ENCODE measurements around the gene LSM2. TPM values are rescaled to one million over a fixed set of nuclear protein-coding genes. Genes with fewer than 3 reads are reported as not detected.
A peak's percentile ranks its signal among the peaks of the same experiment; 100 is the strongest.
"Not testable (repeated sequence)": the region's sequence is repeated elsewhere in the genome, so short reads cannot be mapped to it uniquely, and the experiment has no call there.

LSM2 gene
- total and polyA plus RNA-seq, 3 donors from 2014 or later, result 43.3 to 55.5 (median 49.6) TPM

GRCh38 chr6:31813465-31813849 is 6.7 kb upstream of the LSM2 start:
- no peaks in the 10 kb centered on the region for H3K9me3 ChIP-seq
- H3K27ac ChIP-seq, result peak overlapping the region; percentile 98 to 100
- WGBS, 2 donors, result 69 to 79% methylated on average over 7 of the region's 7 CpGs
- H3K4me1 ChIP-seq, result peaks cover 9% of the 10 kb centered on the region
- intact Hi-C loops (cut with DNase I; ENCODE audit: low total_unique reads), result no loop called here
- DNase-seq, result no peak
- no peaks in the 10 kb centered on the region for H3K27me3 ChIP-seq
- TF ChIP-seq CTCF (IDR thresholded peaks at IDR 0.05), result no peak
- no peak for TF ChIP-seq POLR2A (IDR thresholded peaks at IDR 0.05)
- H3K36me3 ChIP-seq (ENCODE audit: low read depth, missing control alignments), result no peaks in the 10 kb centered on the region
- peak overlapping the region in 1 of 2 donors; percentile 70 for H3K4me3 ChIP-seq

- TF ChIP-seq CTCF (IDR thresholded peaks at IDR 0.05), result no peak
- TF ChIP-seq POLR2A (IDR thresholded peaks at IDR 0.05), result no peak
- H3K4me1 ChIP-seq, result peaks cover 12% of the 10 kb centered on the region
- WGBS, 2 donors, result 92 to 96% methylated on average over 12 of the region's 12 CpGs
- intact Hi-C loops (cut with DNase I; ENCODE audit: low total_unique reads), result no loop called here
- H3K27me3 ChIP-seq, result no peaks in the 10 kb centered on the region
- H3K9me3 ChIP-seq, result no peaks in the 10 kb centered on the region
- H3K4me3 ChIP-seq, result no peak overlapping the region
- no peak overlapping the region for H3K27ac ChIP-seq
- H3K36me3 ChIP-seq (ENCODE audit: low read depth, missing control alignments), result no peaks in the 10 kb centered on the region
- no peak for DNase-seq
Measured at GRCh38 chr6:31811645-31812044, 4.9 kb upstream of the LSM2 start.

GRCh38 chr6:31808599-31808998 is 1.8 kb upstream of the LSM2 start:
- H3K4me1 ChIP-seq; H3K27me3 ChIP-seq; H3K27ac ChIP-seq; H3K36me3 ChIP-seq (ENCODE audit: low read depth, missing control alignments); DNase-seq; H3K4me3 ChIP-seq; H3K9me3 ChIP-seq; intact Hi-C loops (cut with DNase I; ENCODE audit: low total_unique reads): not testable (repeated sequence)
- 87 to 94% methylated on average over 10 of the region's 10 CpGs for WGBS, 2 donors

GRCh38 chr6:31805939-31806469 is 762 bp downstream of the LSM2 start:
- DNase-seq, result no peak
- no peak for TF ChIP-seq POLR2A (IDR thresholded peaks at IDR 0.05)
- Histone ChIP-seq H3K27ac (peak overlapping the region; percentile 97), H3K4me1 (peaks cover 8% of the 10 kb centered on the region), H3K27me3 (no peaks in the 10 kb centered on the region), H3K9me3 (no peaks in the 10 kb centered on the region), H3K4me3 (peak overlapping the region; percentile 72 to 84), H3K36me3 (ENCODE audit: low read depth, missing control alignments) (no peaks in the 10 kb centered on the region)
- 8 to 13% methylated on average over 7 of the region's 7 CpGs for WGBS, 2 donors
- intact Hi-C loops (cut with DNase I; ENCODE audit: low total_unique reads), result no loop called here

- H3K4me3 ChIP-seq, result not testable (repeated sequence)
- WGBS, 2 donors, result 89 to 94% methylated on average over 8 of the region's 8 CpGs
Measured at GRCh38 chr6:31801031-31801927, 5.5 kb downstream of the LSM2 start.

GRCh38 chr6:31799781-31800180 is 7.0 kb downstream of the LSM2 start:
- Histone ChIP-seq H3K27me3 (no peaks in the 10 kb centered on the region), H3K36me3 (ENCODE audit: low read depth, missing control alignments) (no peaks in the 10 kb centered on the region), H3K9me3 (no peaks in the 10 kb centered on the region), H3K4me1 (peaks cover 6% of the 10 kb centered on the region), H3K27ac (no peak overlapping the region), H3K4me3 (no peak overlapping the region)
- WGBS, 2 donors, result 91 to 95% methylated on average over 12 of the region's 12 CpGs
- no peak for TF ChIP-seq CTCF (IDR thresholded peaks at IDR 0.05)
- no peak for TF ChIP-seq POLR2A (IDR thresholded peaks at IDR 0.05)
- DNase-seq, result no peak
- intact Hi-C loops (cut with DNase I; ENCODE audit: low total_unique reads), result no loop called here

More at GRCh38 chr6:31801031-31801927, 5.5 kb downstream of the LSM2 start:
- H3K36me3 ChIP-seq (ENCODE audit: low read depth, missing control alignments); H3K4me1 ChIP-seq; H3K27me3 ChIP-seq; H3K9me3 ChIP-seq; intact Hi-C loops (cut with DNase I; ENCODE audit: low total_unique reads); H3K27ac ChIP-seq; DNase-seq: not testable (repeated sequence)
